Osteoblast (primary cell): ENCODE data around the gene NPHS2. TPM values are rescaled to one million over a fixed set of nuclear protein-coding genes. Genes with fewer than 3 reads are reported as not detected.
"Not testable (repeated sequence)": the region's sequence is repeated elsewhere in the genome, so short reads cannot be mapped to it uniquely, and the experiment has no call there.

ENCODE experiments used
- DNase-seq: peaks from one replicate; pipeline ENCODE4 v3.0.0; 2011; ENCODE audit warnings: low spot score, mixed read lengths; ENCODE audit not compliant: insufficient read length; ENCODE audit errors: missing footprints
- H2AFZ ChIP-seq: 2 replicates; pipeline ENCODE4 v1.6.0; 2011; ENCODE audit warnings: mild to moderate bottlenecking, low read length
- H3K27ac ChIP-seq: 2 replicates; pipeline ENCODE4 v1.5.1; 2011; ENCODE audit warnings: mild to moderate bottlenecking, low read depth, low read length, moderate library complexity
- H3K27me3 ChIP-seq: 2 replicates; pipeline ENCODE4 v1.6.0; 2012; ENCODE audit warnings: mild to moderate bottlenecking, control low read depth, inconsistent platforms, low read length, moderate library complexity; ENCODE audit not compliant: insufficient read depth
- H3K36me3 ChIP-seq: 2 replicates; pipeline ENCODE4 v1.5.1; 2011; ENCODE audit warnings: mild to moderate bottlenecking, low read length, control low read depth, moderate library complexity; ENCODE audit not compliant: insufficient read depth
- H3K4me1 ChIP-seq: 2 replicates; pipeline ENCODE4 v1.5.1; 2011; ENCODE audit warnings: mild to moderate bottlenecking, low read length, control low read depth, moderate library complexity; ENCODE audit not compliant: insufficient read depth
- H3K4me2 ChIP-seq: 2 replicates; pipeline ENCODE4 v1.6.0; 2011; ENCODE audit warnings: mild to moderate bottlenecking, low read length; ENCODE audit not compliant: insufficient read depth
- H3K4me3 ChIP-seq: fragments of 200-600 bp; sonication (generic); 3 replicates; pipeline ENCODE4 v1.5.1; 2012; ENCODE audit warnings: mild to moderate bottlenecking, low read length, inconsistent platforms; ENCODE audit not compliant: insufficient read depth
- H3K79me2 ChIP-seq: 2 replicates; pipeline ENCODE4 v1.6.0; 2012; ENCODE audit warnings: mild to moderate bottlenecking, low read length, control low read depth, inconsistent platforms; ENCODE audit not compliant: insufficient read depth
- H3K9me3 ChIP-seq: 2 replicates; pipeline ENCODE4 v1.5.1; 2011; ENCODE audit warnings: low read depth, low read length, control low read depth
- H4K20me1 ChIP-seq: 2 replicates; pipeline ENCODE4 v1.6.0; 2012; ENCODE audit warnings: mild to moderate bottlenecking, low read length, control low read depth; ENCODE audit not compliant: insufficient read depth
- CTCF ChIP-seq: IDR thresholded peaks from 2 replicates; pipeline ENCODE4 v1.5.1; 2011; ENCODE audit warnings: mild to moderate bottlenecking, low read depth, low read length, moderate library complexity; ENCODE audit errors: extremely low read depth
- total RNA-seq: library from RNA; depleted of rRNA; stranded (reverse); fragments of >200 nt; gene quantifications from 2 replicates; pipeline ENCODE4 v1.2.3, GENCODE V29; 2012

NPHS2 gene
- total RNA-seq, 1 donor, result not detected

GRCh38 chr1:179545321-179545720, 30.4 kb downstream of the NPHS2 start:
- Histone ChIP-seq H3K27ac (no peak overlapping the region), H3K79me2 (no peaks in the 10 kb centered on the region)

GRCh38 chr1:179541774-179542173, 34.0 kb downstream of the NPHS2 start:
- H3K4me1 ChIP-seq, result no peaks in the 10 kb centered on the region
- H3K36me3 ChIP-seq, result no peaks in the 10 kb centered on the region
- no peak overlapping the region for H3K27ac ChIP-seq
- no peak for TF ChIP-seq CTCF
- no peak overlapping the region for H3K4me2 ChIP-seq
- no peaks in the 10 kb centered on the region for H4K20me1 ChIP-seq
- H3K27me3 ChIP-seq, result no peaks in the 10 kb centered on the region
- no peak overlapping the region for H3K4me3 ChIP-seq
- DNase-seq, result no peak
- H3K9me3 ChIP-seq, result no peaks in the 10 kb centered on the region
- H2AFZ ChIP-seq, result no peak overlapping the region
- H3K79me2 ChIP-seq, result no peaks in the 10 kb centered on the region

More at GRCh38 chr1:179545321-179545720, 30.4 kb downstream of the NPHS2 start:
- Histone ChIP-seq H3K4me3 (no peak overlapping the region), H3K27me3 (no peaks in the 10 kb centered on the region), H4K20me1 (no peaks in the 10 kb centered on the region), H3K36me3 (no peaks in the 10 kb centered on the region), H2AFZ (no peak overlapping the region), H3K9me3 (no peaks in the 10 kb centered on the region), H3K4me2 (no peak overlapping the region), H3K4me1 (no peaks in the 10 kb centered on the region)
- DNase-seq, result no peak
- TF ChIP-seq CTCF, result no peak

- Histone ChIP-seq H3K4me1 (no peaks in the 10 kb centered on the region), H2AFZ (no peak overlapping the region), H3K79me2 (no peaks in the 10 kb centered on the region), H3K27ac (no peak overlapping the region), H3K9me3 (no peaks in the 10 kb centered on the region), H4K20me1 (no peaks in the 10 kb centered on the region), H3K27me3 (no peaks in the 10 kb centered on the region), H3K36me3 (no peaks in the 10 kb centered on the region), H3K4me2 (no peak overlapping the region), H3K4me3 (no peak overlapping the region)
- no peak for DNase-seq
- TF ChIP-seq CTCF, result no peak
Observed at GRCh38 chr1:179530352-179530751, 45.4 kb downstream of the NPHS2 start.

GRCh38 chr1:179529482-179530195, 46.1 kb downstream of the NPHS2 start:
- TF ChIP-seq CTCF, result no peak

GRCh38 chr1:179518544-179518943, 57.2 kb downstream of the NPHS2 start:
- not testable (repeated sequence) for H3K4me3 ChIP-seq, H3K27me3 ChIP-seq, H3K36me3 ChIP-seq, H3K27ac ChIP-seq, H3K9me3 ChIP-seq, DNase-seq, H3K79me2 ChIP-seq, H2AFZ ChIP-seq, H3K4me2 ChIP-seq, H3K4me1 ChIP-seq, H4K20me1 ChIP-seq

More at GRCh38 chr1:179529482-179530195, 46.1 kb downstream of the NPHS2 start:
- H3K4me1 ChIP-seq, result no peaks in the 10 kb centered on the region
- H3K4me3 ChIP-seq, result no peak overlapping the region
- no peak overlapping the region for H3K27ac ChIP-seq
- H4K20me1 ChIP-seq, result no peaks in the 10 kb centered on the region
- H3K9me3 ChIP-seq, result no peaks in the 10 kb centered on the region
- H3K27me3 ChIP-seq, result no peaks in the 10 kb centered on the region
- H3K4me2 ChIP-seq, result no peak overlapping the region
- no peak for DNase-seq
- H3K79me2 ChIP-seq, result no peaks in the 10 kb centered on the region
- no peak overlapping the region for H2AFZ ChIP-seq
- no peaks in the 10 kb centered on the region for H3K36me3 ChIP-seq
